Colon (tissue), 2 donors: Measurements from ENCODE around the gene GGA1.
"Not testable (repeated sequence)": the region's sequence is repeated elsewhere in the genome, so short reads cannot be mapped to it uniquely, and the experiment has no call there.

Experiments
- FAIRE-seq: peaks from 2 replicates; lab custom pipeline; 2012; peaks lifted over from hg19 to GRCh38; lab: Jason Lieb, UNC
- donor health status: control.
- donor health status: control.

The GGA1 gene

DNA sequence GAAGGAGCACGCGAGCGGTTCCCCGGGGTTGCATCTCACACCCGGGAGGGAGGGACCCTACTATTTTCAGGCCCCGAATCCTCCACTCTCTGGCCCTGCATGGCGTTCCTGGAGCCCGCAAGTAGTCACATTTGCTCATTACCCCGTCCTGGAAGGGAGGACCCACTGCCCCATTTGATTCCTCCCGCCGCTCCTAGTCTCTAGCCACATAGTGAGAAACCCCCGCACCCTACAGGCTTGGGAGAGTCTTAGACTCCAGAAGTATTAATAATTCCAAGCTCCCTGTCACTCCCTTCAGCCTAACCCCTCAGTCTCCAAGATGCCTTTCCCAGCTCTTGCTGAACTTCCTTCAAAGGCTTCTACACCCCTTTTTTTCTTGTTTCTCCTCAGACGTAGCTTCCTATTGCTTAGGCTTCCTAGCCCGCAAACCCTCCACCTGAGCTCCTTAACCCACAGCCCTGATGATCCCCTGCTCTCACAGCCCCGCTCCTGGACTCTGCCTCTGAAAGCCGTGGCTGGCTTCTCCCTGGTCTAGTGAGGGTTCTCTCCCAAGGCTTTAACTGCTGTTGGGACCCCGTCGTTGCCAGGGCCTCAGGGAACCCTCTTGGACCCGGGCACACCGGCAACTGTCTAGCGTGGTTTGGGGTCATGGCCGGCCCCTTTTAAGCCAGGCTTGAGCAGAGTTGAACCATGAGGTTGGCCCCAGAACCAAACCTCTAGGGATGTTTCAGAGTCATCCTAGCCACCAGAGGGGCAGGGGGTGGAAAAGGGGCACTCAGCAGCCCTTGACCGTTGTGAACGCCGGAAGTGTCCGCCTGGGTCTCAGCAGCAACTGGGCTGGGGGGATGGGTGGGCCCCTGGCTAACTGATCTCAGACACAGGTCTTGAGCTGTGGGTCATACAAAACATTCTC is 862 bp downstream of the GGA1 start:
- no peak for FAIRE-seq

DNA sequence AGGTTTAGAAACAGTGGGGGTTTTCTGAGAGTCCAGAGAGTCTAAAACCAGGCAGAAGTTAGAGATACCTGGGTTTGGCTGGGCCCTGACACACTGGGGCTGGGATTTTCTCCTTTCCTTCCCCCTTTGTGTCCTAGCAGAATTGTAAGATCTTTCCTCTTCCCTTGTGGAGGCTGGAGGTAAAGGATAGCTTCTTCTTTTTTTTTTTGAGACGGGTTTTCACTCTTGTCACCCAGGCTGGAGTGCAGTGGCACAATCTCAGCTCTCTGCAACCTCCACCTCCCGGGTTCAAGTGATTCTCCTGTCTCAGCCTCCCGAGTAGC is 1.5 kb downstream of the GGA1 start:
- FAIRE-seq = not testable (repeated sequence)

DNA sequence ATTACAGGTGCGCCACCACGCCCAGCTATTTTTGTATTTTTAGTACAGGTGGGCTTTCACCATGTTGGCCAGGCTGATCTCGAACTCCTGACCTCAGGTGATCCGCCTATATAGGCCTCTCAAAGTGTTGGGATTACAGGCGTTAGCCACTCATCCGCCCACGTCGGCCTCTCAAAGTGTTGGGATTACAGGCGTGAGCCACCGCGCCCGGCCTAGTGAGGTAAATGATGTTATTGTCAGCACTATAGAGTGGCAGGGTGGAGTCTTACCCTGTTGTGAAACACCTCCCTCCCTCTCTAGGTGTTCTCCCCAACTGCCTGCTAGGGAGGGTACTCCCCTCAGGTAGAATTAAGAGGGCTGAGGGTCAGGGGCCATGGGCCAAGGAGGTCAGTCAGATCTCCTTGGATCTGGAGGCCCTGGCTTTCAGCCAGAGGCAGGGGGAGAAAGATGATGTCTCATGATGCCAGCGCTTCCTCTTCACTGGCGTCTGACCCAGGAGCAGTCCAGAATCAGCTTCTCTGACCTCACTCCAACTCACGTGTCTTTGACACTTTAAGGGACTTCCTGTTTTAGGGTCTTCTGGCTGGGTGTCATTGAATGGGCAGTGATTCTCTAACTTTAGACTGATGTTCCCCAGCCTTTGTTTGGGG is 2.0 kb downstream of the GGA1 start:
- no peak for FAIRE-seq

DNA sequence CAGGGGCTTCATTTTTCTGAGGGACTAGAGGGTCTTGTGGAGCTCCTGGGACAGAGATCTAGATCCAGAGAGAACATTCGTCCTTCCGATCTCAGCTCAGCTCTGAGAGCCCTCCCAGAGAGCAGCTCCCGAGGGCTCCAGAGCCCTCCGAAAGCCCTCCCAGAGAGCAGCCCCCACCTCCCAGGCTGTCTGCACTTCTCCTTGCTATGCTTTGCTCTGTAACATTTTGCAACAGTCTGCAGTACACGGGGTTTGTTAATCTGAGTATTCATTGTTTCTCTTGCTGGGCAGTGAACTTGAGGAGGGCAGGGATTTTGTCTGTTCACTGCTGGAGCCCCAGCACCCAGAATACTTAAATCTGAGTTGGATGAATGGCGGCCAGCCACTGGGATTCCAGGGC is 2.6 kb downstream of the GGA1 start:
- FAIRE-seq = no peak

DNA sequence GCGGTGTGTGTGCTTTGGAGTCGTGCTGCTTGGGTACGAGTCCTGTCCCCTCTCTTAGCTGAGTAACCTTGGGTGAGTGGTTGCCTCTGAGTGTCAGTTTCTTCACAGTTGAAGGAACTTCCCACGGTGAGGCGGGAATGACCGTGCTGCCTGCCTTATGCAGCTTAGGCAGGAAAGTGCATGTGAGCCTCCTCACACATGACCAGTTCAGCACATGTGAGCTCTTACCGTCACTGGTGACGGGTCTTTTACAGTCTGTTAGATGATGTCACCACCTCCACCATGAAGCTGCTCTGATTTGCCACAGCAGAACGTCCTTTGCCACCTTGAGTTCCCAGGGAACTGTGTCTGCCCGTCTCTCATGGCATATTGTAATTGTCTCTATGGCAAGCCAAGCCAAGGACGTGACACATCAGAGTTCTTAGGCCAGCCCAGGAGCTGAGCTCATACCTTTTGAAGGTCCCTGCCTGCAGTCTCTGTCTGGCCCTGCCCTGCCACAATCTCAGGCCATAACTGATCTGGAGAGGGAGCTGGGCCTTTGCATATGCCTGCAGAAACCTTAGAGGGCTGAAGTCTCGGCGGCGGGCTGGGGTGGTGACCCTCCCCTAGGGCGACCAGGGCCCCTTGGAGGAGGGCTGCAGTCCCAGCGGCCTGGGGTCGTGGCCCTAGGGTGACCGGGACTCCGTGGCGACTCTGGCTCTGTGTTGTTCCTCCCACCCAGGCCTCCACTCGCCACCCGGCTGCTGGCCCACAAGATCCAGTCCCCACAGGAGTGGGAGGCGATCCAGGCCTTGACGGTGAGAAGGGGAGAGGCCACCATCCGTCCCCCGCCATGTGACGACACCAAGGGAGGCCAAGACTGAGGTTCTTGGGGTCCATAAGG is 7.8 kb downstream of the GGA1 start:
- no peak for FAIRE-seq

DNA sequence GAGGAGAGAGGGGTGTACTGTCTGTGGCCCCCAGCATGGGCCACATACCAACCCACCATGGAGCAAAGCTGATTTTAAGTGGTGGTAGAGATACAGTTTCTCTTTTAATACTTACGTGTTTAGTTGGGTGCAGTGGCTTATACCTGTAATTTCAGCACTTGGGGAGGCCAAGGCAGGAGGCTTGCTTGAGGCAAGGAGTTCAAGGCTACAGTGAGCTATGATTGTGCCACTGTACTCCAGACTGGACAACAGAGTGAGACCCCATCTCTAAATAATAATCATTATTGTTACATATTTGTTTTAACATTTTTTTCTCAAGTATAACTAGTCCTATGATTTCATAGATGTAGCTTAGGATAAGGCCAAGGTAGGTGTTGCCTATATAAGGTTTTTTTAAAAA is 8.8 kb downstream of the GGA1 start:
- no peak for FAIRE-seq

DNA sequence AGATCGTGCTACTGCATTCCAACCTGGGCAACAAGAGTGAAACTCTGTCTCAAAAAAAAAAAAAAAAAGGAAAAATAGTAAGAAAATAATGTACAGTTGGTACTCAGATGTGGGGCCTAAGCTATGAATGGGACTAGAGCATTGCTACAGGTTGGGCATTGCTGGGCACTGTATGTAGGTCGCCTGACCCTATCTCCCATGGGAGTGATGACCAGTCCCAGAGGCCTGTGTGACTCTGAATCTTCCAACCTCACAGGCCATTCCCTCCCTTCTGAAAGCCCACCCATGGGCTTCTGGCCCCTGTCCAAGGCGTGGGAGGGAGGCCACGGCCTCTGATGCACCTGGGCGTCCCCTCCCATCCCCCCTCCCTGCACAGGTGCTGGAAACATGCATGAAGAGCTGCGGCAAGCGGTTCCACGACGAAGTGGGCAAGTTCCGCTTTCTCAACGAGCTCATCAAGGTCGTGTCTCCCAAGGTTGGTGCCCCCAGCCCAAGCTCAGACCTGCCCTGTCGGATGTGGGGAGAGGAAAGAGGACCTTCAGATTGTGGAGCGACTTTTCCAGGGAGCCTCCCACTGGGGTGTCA is 9.5 kb downstream of the GGA1 start:
- no peak for FAIRE-seq

DNA sequence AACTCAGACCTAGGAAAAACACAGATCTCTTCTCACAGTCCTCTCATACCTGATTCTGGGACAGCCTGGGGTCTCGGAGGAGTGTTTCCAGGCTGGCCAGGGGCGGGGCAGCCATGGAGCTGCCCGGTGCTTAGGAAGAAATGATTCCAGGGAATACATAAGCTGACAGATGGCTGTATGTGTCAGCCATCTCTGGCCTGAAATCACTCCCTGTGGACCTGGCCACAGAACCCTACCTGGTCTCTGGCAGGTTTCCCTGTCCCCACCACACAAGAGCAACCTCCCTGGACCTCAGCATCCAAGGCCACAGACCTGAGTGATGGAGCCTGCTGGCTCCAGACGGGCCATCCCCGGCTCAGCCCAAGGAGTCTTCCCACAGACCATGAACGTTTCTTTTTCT is 10.0 kb downstream of the GGA1 start:
- no peak for FAIRE-seq

DNA sequence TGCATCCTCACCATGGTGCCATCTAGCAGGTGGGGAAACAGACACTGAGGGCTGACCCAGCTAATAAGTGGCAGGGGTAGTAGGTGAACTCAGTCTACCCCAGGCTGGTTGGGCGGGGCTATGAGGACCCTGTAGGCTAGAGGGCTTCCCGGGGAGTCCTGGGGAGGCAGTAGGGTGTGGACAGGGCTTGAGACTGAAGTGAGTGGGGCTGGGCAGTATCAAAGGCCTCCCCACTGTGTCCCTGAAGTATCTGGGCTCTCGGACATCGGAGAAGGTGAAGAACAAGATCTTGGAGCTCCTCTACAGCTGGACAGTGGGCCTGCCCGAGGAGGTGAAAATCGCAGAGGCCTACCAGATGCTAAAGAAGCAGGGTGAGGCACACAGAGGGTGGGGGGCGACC is 11.4 kb downstream of the GGA1 start:
- no peak for FAIRE-seq

DNA sequence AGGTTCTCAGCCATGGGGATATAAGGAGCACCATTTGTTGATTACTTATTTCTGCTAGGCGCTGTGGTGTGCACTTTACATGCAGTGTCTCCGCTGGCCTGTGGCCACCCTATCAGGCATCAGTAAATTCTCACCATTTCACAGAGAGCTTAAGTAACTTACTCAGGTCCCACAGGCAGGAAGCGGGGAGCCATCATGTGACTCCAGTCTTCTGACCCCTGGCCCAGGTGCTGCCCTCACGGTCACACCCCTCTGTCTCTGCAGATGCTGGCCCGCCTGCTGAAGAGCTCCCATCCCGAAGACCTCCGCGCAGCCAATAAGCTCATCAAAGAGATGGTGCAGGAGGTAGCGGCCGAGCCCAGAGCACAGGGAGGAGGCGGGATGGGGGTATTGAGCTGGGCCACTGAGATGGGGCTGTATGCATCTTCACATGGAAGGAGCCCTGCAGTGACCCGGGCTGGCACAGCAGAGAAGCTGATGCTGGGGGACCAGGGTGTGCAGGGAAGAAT is 12.8 kb downstream of the GGA1 start:
- no peak for FAIRE-seq

DNA sequence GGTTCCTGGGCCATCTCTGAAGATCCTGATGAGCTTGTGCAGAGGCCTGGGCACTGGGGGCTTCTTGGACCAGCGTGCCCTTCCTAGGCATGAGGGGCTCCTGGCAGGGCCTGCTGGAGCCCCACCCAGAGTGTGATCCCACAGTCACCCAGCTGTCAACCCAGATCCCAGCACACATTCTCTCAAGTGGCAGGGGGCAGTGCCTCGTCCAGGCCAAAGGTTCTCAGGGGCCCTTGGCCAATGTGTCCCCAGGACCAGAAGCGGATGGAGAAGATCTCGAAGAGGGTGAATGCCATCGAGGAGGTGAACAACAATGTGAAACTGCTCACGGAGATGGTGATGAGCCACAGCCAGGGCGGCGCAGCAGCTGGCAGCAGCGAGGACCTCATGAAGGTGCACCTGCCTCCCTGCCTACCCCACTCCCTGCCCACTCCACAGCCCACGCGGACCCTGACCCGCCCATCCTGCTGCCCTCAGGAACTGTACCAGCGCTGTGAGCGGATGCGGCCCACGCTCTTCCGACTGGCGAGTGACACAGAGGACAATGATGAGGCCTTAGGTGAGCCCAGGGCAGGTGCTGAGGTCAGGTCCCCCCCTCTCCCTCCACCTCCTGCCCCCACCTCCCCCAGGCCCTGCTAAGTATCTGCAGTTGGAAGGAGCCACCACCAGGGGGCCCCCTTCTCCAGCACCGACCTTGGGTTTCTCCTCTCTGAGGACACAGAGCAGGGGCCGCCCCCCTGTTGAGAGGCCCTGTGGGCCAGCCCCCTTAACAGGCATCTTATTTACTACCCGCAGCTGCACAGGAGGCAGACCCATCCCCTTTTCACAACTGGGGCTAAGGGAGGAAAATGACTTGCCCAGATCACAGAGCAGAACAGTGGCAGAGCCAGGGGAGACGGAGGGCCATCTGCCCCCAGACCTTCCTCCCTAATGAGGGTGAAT is 14.7 kb downstream of the GGA1 start:
- no peak for FAIRE-seq

DNA sequence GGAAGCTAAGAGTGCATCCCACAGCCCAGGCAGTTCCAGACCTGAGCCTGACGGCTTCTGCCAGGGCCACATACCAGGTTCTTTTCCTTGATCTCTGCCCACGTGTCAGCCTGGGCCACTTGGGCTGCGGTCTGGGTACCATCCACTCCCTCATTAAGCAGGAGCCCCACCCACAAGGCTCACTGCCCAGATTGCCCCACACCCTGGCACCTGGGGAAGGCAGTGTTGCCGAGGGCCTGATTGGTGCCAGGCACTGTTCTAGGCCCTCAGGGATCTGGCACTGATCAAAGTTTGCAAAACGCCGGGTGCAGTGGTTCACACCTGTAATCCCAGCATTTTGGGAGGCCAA is 15.4 kb downstream of the GGA1 start:
- FAIRE-seq = no peak

DNA sequence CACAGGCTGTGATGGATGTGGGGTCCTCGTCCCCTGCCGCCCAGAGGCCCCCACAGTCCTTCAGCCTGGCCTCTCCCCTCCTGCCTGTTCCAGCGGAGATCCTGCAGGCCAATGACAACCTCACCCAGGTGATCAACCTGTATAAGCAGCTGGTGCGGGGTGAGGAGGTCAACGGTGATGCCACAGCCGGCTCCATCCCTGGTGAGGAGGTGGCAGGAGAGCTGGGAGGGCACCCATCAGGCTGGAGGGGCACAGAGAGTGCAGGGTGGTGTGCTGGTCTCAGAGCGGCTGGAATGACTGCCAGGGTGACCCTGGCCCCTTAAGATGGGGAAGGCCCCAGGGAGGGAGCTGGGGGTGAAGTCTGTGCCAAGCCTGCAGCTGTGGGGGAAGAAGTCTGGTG is 16.2 kb downstream of the GGA1 start:
- FAIRE-seq = no peak

DNA sequence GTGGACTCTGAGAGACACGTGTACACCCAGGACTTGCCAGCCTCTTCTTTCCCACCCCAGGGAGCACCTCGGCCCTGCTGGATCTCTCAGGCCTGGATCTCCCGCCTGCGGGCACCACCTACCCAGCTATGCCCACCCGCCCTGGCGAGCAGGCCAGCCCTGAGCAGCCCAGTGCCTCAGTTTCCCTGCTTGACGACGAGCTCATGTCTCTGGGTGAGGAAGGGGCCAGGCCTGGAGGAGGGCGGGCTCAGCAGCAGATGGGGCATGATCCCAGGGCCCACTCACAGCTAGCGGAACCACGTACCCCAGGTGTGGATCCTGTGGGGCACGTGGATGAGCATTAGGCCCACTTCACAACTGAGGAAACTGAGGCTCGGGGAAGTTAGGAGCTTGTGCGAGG is 17.1 kb downstream of the GGA1 start:
- no peak for FAIRE-seq

DNA sequence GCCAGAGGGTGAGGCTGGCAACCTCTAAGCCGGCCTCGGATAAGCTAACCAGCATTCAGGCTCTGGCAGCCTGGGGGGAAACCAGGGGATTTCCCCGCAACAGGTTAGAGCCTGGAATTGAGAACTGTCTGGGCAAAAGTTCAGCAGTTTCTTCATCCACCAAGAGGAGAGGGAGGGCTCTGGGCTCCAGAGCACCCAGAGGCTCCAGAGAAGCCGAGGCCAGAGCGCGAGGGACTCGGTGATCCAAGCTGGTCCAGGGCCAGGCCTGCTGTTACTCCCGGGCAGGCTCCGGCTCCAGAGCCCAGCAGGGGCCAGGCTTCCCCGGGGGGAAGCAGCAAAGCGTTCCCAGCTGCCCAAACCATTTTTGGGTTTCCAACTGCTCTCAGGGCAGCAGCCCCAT is 17.5 kb downstream of the GGA1 start:
- no peak for FAIRE-seq

DNA sequence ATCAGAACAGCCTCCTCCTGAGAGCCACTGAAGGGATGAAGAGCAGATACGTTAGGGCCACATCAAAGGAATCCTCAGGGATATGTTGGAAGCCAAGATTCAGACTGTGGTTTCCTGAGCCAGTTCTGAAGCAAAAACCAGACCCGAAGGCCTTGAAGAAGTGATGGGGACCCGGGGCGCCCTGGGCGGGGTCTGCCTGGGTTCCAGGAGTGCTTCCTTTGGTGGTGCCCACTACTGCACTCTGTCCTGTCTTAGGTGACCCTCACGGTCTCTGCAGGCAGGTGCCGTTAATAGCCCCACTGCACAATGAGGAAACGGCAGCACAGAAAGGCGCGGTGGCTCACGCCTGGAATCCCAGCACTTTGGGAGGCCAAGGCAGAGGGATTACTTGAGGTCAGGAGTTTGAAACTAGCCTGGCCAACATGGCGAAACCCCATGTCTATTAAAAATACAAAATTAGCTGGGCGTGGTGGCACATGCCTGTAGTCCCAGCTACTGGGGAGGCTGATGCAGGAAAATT is 18.0 kb downstream of the GGA1 start:
- FAIRE-seq = no peak

DNA sequence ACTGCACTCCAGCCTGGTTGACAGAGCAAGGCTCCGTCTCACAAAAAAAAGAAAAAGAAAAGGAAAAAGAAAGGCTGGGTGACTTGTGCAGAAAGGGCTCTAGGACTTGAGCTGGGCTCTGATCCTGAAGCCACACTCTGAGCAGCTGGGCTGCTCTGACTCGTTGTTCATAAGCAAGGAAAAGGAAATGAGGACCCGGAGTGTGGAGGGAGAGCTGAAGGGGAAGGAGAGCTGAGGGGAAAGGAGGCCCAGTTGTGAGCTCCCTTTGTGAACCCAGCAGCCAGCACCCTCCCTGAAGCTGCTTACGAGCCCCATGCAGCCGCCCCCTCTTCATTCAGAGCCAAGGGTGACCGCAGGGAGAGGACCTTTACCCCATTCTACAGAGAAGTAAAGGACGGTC is 18.5 kb downstream of the GGA1 start:
- no peak for FAIRE-seq

DNA sequence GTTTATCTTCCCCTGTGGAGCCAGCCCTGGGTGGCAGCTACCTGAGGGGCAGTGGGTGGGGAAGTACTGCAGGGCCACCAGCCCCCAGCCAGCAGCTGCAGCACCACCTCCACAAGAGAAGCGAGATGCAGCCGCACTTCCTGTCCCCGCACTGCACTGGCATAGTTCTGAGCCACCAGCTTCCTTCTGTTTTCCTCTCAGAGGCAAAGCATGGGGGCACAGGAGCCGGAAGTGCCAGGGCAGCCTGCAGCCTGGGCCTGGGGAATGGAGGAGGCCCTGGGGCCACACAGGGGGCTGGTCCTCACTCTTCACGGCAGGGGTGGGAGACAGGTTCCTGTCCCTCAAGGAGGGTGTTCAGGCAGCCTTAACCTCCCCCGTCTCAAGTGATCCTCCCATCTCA is 18.9 kb downstream of the GGA1 start:
- FAIRE-seq = no peak

DNA sequence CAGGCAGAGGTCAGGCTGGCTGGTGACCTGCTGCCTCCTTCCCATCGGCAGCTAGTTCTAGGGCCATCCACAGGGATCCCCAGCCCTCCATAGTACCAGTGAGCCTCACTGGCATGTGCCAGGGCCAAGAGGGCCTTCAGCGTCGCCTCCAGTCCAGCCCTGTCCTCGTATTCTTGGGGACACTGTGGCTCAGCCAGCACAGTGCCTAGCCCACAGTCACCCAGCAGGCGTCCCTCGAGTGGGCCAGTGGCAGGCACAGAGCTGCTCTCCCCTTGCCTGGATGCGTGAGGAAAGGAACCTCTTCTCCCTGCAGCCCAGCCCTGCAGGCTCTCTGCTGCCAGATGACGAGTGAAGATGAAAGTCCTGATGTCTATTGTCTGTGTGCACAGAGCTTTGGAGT is 20.2 kb downstream of the GGA1 start:
- no peak for FAIRE-seq

DNA sequence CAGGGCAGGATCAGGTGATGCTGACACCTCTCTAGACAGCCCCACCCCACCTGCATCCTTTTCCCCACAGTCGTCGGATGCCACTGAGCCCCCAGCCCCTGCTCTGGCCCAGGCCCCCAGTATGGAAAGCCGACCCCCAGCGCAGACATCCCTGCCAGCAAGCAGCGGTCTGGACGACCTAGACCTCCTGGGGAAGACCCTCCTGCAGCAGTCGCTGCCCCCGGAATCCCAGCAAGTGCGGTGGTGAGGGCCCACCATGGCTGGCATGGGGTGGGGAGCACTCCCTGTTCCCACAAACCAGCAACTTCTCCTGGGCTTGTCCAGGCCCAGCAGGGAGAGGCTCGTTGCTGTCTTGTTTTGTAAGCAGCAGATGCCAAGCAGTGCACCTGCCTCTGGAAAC is 21.3 kb downstream of the GGA1 start:
- no peak for FAIRE-seq

DNA sequence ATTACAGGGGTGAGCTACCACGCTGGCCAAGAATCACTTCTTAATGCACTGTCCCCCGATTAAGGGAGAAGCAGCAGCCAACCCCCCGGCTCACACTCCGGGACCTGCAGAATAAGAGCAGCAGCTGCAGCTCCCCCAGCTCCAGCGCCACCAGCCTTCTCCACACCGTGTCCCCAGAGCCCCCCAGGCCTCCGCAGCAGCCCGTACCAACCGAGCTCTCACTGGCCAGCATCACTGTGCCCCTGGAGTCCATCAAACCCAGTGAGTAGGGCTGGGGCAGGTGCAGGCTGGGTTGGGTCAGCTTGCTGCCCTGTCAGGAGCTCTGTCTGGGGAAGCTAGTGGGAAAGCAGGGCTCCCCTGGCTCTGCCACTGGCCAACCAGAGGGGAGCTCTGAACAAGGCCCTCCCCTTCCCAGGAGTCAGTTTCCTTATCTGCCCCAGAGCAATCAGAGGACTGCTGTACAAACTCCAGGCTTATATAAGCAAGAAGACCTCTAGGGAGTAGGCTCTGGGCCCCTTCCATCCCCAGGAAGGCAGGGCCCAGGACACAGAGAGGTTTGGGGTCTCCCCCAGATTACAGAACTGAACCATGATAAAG is 22.3 kb downstream of the GGA1 start:
- no peak for FAIRE-seq
